ENCODE measurements around the gene MICAL3.

The MICAL3 gene

DNA sequence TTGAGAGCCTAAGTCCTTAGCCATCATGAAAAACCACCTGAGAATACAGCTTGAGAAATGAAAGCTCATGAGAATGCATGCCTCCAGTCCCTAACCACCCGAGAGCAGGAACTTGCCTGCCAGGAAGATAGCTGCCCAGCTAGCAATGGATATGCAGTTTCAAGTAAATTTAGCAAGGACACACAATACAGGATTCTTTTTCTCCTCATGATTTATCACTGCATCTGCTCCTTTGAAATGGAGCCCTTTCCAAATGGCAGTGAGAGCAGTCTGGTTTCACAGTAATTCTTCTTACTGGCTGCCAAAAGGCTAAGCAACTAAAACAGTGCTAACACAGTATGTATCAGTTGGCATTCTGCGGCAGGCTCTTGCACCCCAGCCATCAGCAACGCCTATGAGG lies 109.9 kb downstream of the MICAL3 start:
- TF ChIP-seq ZNF70 (CRISPR knock-in tag; IDR thresholded peaks at IDR 0.05) (no peak), ZFP30 (CRISPR knock-in tag; IDR thresholded peaks at IDR 0.05) (no peak), SNAI2 (CRISPR knock-in tag; IDR thresholded peaks at IDR 0.05) (no peak), GLIS3 (CRISPR knock-in tag; IDR thresholded peaks at IDR 0.05) (no peak), BACH2 (CRISPR knock-in tag; IDR thresholded peaks at IDR 0.05; ENCODE audit: borderline replicate concordance) (no peak), ZNF8 (CRISPR knock-in tag; IDR thresholded peaks at IDR 0.05) (no peak), ISL1 (CRISPR knock-in tag; IDR thresholded peaks at IDR 0.05) (no peak), ZNF565 (CRISPR knock-in tag; conservative IDR thresholded peaks at IDR 0.05; ENCODE audit: low read depth) (no peak), CSDC2 (CRISPR knock-in tag; IDR thresholded peaks at IDR 0.05) (no peak), TCF4 (CRISPR knock-in tag; IDR thresholded peaks at IDR 0.05; ENCODE audit: borderline replicate concordance) (no peak), RARB (CRISPR knock-in tag; IDR thresholded peaks at IDR 0.05) (no peak), PPARA (CRISPR knock-in tag; IDR thresholded peaks at IDR 0.05; ENCODE audit: borderline replicate concordance) (no peak), PATZ1 (CRISPR knock-in tag; IDR thresholded peaks at IDR 0.05; ENCODE audit: borderline replicate concordance) (no peak), CREB5 (CRISPR knock-in tag; IDR thresholded peaks at IDR 0.05; ENCODE audit: low read depth) (no peak)
- TF ChIP-seq, protein P1, sequence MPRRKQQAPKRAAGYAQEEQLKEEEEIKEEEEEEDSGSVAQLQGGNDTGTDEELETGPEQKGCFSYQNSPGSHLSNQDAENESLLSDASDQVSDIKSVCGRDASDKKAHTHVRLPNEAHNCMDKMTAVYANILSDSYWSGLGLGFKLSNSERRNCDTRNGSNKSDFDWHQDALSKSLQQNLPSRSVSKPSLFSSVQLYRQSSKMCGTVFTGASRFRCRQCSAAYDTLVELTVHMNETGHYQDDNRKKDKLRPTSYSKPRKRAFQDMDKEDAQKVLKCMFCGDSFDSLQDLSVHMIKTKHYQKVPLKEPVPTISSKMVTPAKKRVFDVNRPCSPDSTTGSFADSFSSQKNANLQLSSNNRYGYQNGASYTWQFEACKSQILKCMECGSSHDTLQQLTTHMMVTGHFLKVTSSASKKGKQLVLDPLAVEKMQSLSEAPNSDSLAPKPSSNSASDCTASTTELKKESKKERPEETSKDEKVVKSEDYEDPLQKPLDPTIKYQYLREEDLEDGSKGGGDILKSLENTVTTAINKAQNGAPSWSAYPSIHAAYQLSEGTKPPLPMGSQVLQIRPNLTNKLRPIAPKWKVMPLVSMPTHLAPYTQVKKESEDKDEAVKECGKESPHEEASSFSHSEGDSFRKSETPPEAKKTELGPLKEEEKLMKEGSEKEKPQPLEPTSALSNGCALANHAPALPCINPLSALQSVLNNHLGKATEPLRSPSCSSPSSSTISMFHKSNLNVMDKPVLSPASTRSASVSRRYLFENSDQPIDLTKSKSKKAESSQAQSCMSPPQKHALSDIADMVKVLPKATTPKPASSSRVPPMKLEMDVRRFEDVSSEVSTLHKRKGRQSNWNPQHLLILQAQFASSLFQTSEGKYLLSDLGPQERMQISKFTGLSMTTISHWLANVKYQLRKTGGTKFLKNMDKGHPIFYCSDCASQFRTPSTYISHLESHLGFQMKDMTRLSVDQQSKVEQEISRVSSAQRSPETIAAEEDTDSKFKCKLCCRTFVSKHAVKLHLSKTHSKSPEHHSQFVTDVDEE (CRISPR knock-in tag; IDR thresholded peaks at IDR 0.05): no peak
- ATAC-seq: no peak

- TF ChIP-seq RARB (CRISPR knock-in tag; IDR thresholded peaks at IDR 0.05) (no peak), TCF4 (CRISPR knock-in tag; IDR thresholded peaks at IDR 0.05; ENCODE audit: borderline replicate concordance) (no peak), BACH2 (CRISPR knock-in tag; IDR thresholded peaks at IDR 0.05; ENCODE audit: borderline replicate concordance) (no peak), ZNF70 (CRISPR knock-in tag; IDR thresholded peaks at IDR 0.05) (no peak), ZC3H10 (CRISPR knock-in tag; IDR thresholded peaks at IDR 0.05) (no peak), ZNF8 (CRISPR knock-in tag; IDR thresholded peaks at IDR 0.05) (no peak)
- ATAC-seq: no peak
Observed at GRCh38 chr22:17913801-17914347, 110.5 kb downstream of the MICAL3 start.

DNA sequence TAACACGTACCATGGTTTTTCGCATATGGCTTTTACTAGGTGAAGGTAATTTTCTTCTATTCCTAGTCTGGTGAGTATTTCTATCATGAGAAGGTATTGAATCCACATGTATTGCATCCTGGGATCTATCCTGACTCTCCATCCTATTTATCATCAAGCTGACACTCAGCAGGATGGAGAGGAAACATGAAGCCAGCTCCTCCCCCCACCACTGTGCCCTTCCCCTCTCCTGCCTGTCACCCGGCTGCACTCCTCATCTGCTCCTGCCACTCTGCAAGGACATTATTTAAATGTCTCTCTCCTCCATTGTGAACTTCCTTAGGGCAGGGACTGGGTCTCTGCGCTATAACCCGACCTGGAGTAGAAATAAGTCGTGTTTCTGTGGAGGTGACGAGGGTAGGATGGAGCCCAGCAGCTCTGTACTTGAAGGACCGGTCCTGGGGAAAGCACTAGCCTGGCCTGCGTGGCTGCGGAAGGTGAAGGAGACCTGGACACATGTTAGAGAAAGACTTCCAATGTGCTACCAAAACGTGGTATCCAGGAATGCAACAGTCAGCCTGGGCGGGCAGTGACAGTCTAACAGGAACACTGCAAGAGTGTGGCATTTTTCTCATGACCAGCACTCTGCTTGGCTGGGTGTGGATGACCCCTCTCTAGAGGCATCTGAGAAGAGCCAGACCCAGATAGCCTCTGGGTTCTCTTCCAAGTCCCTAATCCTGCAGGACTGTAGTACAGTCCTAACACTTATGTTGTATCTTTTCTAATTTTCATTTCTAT lies 111.2 kb downstream of the MICAL3 start:
- ATAC-seq: no peak
- TF ChIP-seq, protein P1 (CRISPR knock-in tag; IDR thresholded peaks at IDR 0.05): no peak
- no peak for TF ChIP-seq ZNF8 (CRISPR knock-in tag; IDR thresholded peaks at IDR 0.05)
- no peak for TF ChIP-seq PATZ1 (CRISPR knock-in tag; IDR thresholded peaks at IDR 0.05; ENCODE audit: borderline replicate concordance)
- TF ChIP-seq CSDC2 (CRISPR knock-in tag; IDR thresholded peaks at IDR 0.05): no peak
- TF ChIP-seq ZFP30 (CRISPR knock-in tag; IDR thresholded peaks at IDR 0.05): no peak
- no peak for TF ChIP-seq ISL1 (CRISPR knock-in tag; IDR thresholded peaks at IDR 0.05)
